ENCODE data around the gene TAF11L12.
"Not testable (repeated sequence)": the region's sequence is repeated elsewhere in the genome, so short reads cannot be mapped to it uniquely, and the experiment has no call there.

Gene TAF11L12

DNA sequence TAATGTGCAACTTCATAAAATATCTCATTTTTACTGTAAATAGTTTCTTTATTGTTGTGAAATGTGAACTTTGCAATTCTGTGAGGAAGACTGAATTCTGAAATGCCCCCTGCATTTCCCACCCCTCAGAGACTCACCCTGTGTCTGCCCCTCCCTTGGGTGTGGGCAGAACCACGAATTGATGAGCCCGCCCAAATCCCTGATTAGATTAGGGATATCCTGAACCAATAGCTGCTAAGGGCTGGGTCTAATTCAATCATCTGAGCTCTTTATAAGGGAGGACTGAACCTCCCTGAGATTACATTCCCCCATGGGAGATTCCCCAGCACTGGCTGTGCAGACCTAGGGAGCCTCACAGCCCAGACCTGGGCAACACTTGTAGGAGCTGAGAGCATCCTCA lies at the start of gene TAF11L12:
Gene TAF11L12 (plus strand): TSS at position 301 of the 400 bp plus-strand sequence.
- not testable (repeated sequence) for DNase-seq (ENCODE audit: low read depth in 2 of 2)

DNA sequence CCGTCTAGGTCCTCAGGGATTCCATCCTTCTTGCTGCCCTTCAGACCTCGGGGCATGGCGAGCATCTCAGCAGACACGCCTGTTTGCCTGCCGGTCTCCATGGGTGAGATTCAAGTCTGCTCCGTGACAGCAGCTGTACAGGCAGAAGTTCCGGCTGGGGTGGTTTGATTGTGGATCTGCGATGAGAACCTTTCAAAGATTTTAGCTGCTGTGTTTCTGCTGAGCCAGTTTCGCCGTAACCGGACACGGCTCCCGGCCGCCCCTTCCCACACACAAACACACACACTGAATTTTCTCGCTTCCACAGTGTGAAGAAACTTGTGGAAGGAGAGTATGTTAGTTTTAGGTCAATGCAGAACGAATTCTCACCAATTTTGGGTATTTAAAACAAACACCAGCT lies 24.5 kb upstream of the TAF11L12 start, which contains the start of gene TAF11L7:
Gene TAF11L7 (minus strand): TSS at position 101 of the 400 bp plus-strand sequence.
- DNase-seq (ENCODE audit: low read depth in 2 of 2): not testable (repeated sequence)

GRCh38 chr5:17590860-17591259 lies 19.3 kb upstream of the TAF11L12 start, which contains the start of gene TAF11L8:
Gene TAF11L8 (minus strand): TSS chr5:17590960.
- not testable (repeated sequence) for DNase-seq (ENCODE audit: low read depth in 2 of 2)

- not testable (repeated sequence) for DNase-seq (ENCODE audit: low read depth in 2 of 2)
Measured at GRCh38 chr5:17594255-17594654, 15.9 kb upstream of the TAF11L12 start, which contains the start of gene TAF11L9. Gene TAF11L9 (minus strand): TSS chr5:17594394.

- not testable (repeated sequence) for DNase-seq (ENCODE audit: low read depth in 2 of 2)
Measured at GRCh38 chr5:17597728-17598127, 12.5 kb upstream of the TAF11L12 start, which contains the start of gene TAF11L10. Gene TAF11L10 (minus strand): TSS chr5:17597828.

- DNase-seq (ENCODE audit: low read depth in 2 of 2): not testable (repeated sequence)
Measured at GRCh38 chr5:17603880-17604279, 6.3 kb upstream of the TAF11L12 start, which contains the start of gene TAF11L11. Gene TAF11L11 (plus strand): TSS chr5:17604183.

GRCh38 chr5:17604951-17605350 lies 5.2 kb upstream of the TAF11L12 start:
- DNase-seq (ENCODE audit: low read depth in 2 of 2): no peak

GRCh38 chr5:17607461-17607860 lies 2.7 kb upstream of the TAF11L12 start:
- not testable (repeated sequence) for DNase-seq (ENCODE audit: low read depth in 2 of 2)

DNA sequence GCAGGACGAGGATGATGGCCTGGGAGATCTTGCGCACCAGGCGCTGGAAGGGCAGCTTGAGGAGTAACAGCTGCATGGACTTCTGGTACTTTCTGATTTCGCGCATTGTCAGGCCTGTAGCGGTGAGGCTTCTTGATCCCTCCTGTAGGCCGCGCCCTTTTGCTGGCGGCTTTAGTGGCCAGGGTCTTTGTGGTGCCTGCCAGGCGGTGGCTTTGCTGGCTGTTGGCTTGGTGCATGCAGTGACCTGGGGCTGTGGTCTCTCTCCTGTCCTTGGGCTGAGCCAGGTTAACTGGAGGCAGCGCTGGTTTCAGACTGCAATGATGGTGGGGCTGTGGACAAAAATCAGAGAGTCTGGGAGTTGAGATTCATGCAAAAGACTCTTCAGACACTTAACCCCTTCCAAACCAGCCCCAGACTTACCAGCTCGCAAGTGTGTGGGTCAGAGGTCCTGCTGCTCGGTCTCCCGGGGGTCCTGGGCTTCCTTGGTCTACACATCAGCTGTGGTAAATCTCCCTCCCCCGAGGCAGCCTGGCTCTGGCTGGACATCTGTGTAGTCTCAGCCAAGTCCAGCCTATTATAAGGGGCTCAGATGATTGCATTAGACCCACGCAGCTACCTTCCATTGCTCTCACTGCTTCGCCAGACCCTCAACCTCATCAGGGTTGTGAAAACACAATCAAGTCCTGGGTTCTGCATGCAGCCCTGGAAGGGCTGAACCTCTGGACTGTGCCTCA lies 4.8 kb downstream of the TAF11L12 start:
- DNase-seq (ENCODE audit: low read depth in 2 of 2): no peak

DNA sequence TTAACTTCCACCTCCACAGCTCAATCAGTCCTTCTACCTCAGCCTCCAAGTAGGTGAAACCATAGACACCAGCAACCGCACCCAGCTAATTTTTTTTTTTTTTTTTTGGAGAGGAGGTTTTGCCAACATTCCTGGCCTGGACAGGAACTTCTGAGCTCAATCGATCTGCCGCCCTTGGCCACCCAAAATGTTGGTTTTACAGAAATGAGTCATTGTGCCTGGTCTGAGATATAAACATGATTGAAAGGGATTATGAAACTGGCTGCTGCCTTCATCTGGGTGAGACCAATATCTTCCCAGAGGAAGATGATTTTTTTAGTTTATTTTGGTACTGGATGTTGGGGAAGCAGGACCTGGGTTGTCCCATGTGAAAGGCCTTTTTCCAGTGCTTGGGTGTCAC lies 9.2 kb downstream of the TAF11L12 start:
- DNase-seq (ENCODE audit: low read depth in 2 of 2): no peak

GRCh38 chr5:17620627-17621026 lies 10.4 kb downstream of the TAF11L12 start:
- DNase-seq (ENCODE audit: low read depth in 2 of 2): no peak

DNA sequence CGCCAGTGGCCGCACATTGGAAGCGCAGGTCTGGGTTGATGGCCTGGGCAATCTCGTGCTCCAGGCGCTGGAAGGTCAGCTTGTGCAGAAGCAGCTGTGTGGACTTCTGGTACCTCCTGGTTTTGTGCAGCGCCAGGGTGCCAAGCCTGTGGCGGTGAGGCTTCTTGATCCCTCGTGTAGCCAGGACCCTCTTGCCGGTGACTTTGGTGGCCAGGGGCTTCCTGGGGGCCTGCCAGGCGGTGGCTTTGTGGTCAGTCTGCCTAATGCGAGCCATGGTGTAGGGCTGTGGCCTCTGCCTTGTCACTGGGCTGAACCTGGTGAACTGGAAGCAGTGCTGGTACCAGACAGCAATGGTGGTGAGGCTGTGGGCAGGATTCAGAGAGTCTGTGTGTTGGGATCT lies 15.5 kb downstream of the TAF11L12 start:
- no peak for DNase-seq (ENCODE audit: low read depth in 2 of 2)

GRCh38 chr5:17631788-17632187 lies 21.6 kb downstream of the TAF11L12 start, which contains the start of gene TAF11L13:
Gene TAF11L13 (plus strand): TSS chr5:17632088.
- DNase-seq (ENCODE audit: low read depth in 2 of 2): not testable (repeated sequence)

DNA sequence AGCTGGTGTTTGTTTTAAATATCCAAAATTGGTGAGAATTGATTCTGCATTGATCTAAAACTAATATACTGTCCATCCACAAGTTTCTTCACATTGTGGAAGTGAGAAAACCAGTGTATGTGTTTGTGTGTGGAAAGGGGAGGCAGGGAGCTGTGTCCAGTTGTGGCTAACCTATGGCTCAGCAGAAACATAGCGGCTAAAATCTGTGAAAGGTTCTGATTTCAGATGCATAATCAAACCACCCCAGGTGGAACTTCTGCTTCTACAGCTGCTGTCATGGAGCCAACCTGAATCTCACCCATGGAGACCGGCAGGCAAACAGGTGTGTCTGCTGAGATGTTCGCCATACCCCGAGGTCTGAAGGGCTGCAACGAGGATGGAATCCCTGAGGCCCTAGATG lies 24.0 kb downstream of the TAF11L12 start, which contains the start of gene TAF11L14:
Gene TAF11L14 (plus strand): TSS at position 301 of the 400 bp plus-strand sequence.
- no peak for DNase-seq (ENCODE audit: low read depth in 2 of 2)

DNA sequence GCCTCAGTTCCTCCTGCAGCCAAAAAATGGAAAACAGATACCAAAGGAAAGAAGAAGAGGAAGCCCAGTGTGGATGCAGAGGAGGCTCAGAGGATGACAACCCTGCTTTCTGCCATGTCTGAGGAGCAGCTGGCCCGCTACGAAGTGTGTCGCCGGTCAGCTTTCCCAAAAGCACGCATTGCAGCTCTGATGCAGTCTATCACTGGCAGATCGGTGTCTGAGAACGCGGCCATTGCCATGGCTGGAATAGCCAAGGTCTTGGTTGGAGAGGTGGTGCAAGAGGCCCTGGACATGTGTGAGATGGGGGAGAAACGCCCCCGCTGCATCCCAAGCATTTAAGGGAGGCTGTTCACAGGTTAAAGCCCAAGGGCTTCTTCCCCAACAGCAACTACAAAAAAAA lies 39.0 kb downstream of the TAF11L12 start:
- DNase-seq (ENCODE audit: low read depth in 2 of 2): not testable (repeated sequence)

DNA sequence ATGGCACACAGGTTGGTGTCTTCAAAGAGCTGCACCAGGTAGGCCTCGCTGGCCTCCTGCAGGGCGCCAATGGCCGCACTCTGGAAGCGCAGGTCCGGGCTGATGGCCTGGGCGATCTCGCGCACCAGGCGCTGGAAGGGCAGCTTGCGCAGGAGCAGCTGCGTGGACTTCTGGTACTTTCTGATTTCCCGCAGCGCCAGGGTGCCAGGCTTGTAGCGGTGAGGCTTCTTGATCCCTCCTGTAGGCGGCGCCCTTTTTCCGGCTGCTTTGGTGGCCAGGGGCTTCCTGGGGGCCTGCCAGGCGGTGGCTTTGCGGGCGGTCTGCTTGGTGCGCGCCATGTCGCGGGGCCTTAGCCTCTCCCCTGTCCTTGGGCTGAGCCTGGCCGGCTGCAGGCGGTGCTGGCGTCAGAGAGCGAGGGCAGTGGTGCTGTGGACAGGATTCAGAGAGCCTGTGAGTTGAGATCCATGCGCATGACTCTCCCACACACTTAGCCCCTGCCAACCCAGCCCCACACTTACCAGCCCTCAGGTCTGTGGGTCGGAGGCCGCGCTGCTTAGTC lies 45.1 kb downstream of the TAF11L12 start:
- DNase-seq (ENCODE audit: low read depth in 2 of 2): not testable (repeated sequence)

GRCh38 chr5:17655921-17656320 lies 45.7 kb downstream of the TAF11L12 start:
- DNase-seq (ENCODE audit: low read depth in 2 of 2): no peak

All from stimulated activated CD8-positive, alpha-beta memory T cell treated with anti-CD3 and anti-CD28 coated beads, Interleukin-2, amount 100 ng/mL, for 1 hour (primary cell).